ENCODE data around the gene LIPN. TPM values are rescaled to one million over a fixed set of nuclear protein-coding genes. Genes with fewer than 3 reads are reported as not detected.
"Not testable (repeated sequence)": the region's sequence is repeated elsewhere in the genome, so short reads cannot be mapped to it uniquely, and the experiment has no call there.

The LIPN gene
- total RNA-seq, 3 donors from 2014 or later (not counting 1 experiment from before 2014, with no cell fraction given), result 0.66 to 0.83 TPM; not detected in 1

DNA sequence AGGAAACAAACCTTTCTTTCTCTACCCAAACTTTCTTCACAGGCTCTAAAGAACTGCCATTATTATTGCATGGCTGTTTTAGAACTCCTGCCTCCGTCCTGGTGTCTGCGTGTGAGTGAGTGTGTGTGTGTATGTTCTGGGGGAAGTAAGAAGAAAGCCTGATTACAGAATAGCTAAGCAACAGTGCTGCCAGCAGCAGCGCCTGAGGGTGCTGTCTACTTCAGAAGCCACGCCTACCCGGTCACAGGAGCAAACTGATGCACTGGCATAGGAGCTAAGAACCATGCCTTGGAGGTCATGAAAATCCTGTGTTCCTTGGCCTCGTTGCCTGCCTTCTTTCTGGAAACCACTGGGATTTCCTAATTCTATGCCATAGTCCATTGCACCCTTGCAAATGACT, 28.5 kb upstream of the LIPN start:
- Histone ChIP-seq H3K36me3 (ENCODE audit: control insufficient read depth, insufficient read depth, low read length) (no peaks in the 10 kb centered on the region), H3K4me1 (ENCODE audit: control insufficient read depth, insufficient read depth, low read length) (no peaks in the 10 kb centered on the region), H3K9me3 (ENCODE audit: control insufficient read depth, insufficient read depth, low read length) (no peaks in the 10 kb centered on the region), H3K27ac (ENCODE audit: low read length) (no peak overlapping the region), H3K27me3 (ENCODE audit: control insufficient read depth, insufficient read depth, low read length) (no peaks in the 10 kb centered on the region), H3K4me3 (ENCODE audit: low read length) (no peak overlapping the region)
- Mint-ChIP-seq H3K4me3 (no peak overlapping the region), H3K9me3 (no peaks in the 10 kb centered on the region), H3K4me1 (no peaks in the 10 kb centered on the region), H3K27me3 (ENCODE audit: low read depth in 2 of 2) (no peaks in the 10 kb centered on the region), H3K36me3 (no peaks in the 10 kb centered on the region), H3K27ac (no peak overlapping the region)
- WGBS (ENCODE audit: insufficient coverage), result 27% methylated on average over 6 of the region's 6 CpGs
- TF ChIP-seq, protein P1, sequence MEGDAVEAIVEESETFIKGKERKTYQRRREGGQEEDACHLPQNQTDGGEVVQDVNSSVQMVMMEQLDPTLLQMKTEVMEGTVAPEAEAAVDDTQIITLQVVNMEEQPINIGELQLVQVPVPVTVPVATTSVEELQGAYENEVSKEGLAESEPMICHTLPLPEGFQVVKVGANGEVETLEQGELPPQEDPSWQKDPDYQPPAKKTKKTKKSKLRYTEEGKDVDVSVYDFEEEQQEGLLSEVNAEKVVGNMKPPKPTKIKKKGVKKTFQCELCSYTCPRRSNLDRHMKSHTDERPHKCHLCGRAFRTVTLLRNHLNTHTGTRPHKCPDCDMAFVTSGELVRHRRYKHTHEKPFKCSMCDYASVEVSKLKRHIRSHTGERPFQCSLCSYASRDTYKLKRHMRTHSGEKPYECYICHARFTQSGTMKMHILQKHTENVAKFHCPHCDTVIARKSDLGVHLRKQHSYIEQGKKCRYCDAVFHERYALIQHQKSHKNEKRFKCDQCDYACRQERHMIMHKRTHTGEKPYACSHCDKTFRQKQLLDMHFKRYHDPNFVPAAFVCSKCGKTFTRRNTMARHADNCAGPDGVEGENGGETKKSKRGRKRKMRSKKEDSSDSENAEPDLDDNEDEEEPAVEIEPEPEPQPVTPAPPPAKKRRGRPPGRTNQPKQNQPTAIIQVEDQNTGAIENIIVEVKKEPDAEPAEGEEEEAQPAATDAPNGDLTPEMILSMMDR (IDR thresholded peaks at IDR 0.05), result no peak
- intact Hi-C loops (cut with micrococcal nuclease), result no loop called here
- DNase-seq (peak in 1 of 2 donors; percentile 4), ATAC-seq (peak in 1 of 3 donors; percentile 41)

DNA sequence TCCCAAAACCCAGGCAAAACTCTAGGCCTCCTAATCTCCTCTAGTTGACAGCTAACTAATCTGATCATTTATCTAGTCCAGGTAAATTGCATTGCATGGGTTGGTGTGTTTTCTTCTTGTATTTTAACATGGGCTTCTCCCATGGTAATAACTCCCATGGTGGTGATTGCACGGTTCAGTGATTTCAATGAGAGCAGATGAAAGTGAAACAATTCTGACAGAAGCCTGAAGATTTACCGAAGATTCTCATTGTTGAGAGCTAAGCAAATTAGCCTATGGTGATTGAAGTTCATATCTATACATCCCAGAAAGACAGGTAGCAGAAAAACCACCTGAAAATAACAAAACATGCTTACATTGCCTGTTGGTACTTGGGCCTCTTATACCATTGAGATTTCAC, 26.6 kb upstream of the LIPN start:
- H3K4me3 ChIP-seq (ENCODE audit: low read length), result no peak overlapping the region
- Mint-ChIP-seq H3K4me3 (no peak overlapping the region), H3K36me3 (no peaks in the 10 kb centered on the region), H3K9me3 (no peaks in the 10 kb centered on the region), H3K27ac (no peak overlapping the region), H3K4me1 (no peaks in the 10 kb centered on the region), H3K27me3 (ENCODE audit: low read depth in 2 of 2) (peaks cover 0 to 3% of the 10 kb centered on the region in 2 donors)
- H3K4me1 ChIP-seq (ENCODE audit: control insufficient read depth, insufficient read depth, low read length), result no peaks in the 10 kb centered on the region
- H3K27ac ChIP-seq (ENCODE audit: low read length), result no peak overlapping the region
- H3K36me3 ChIP-seq (ENCODE audit: control insufficient read depth, insufficient read depth, low read length), result no peaks in the 10 kb centered on the region
- 60% methylated on average over 2 of the region's 2 CpGs for WGBS (ENCODE audit: insufficient coverage)
- no peaks in the 10 kb centered on the region for H3K27me3 ChIP-seq (ENCODE audit: control insufficient read depth, insufficient read depth, low read length)
- TF ChIP-seq, protein P1 (IDR thresholded peaks at IDR 0.05), result no peak
- no peaks in the 10 kb centered on the region for H3K9me3 ChIP-seq (ENCODE audit: control insufficient read depth, insufficient read depth, low read length)
- intact Hi-C loops (cut with micrococcal nuclease), result no loop called here
- DNase-seq (no peak), ATAC-seq (no peak)

DNA sequence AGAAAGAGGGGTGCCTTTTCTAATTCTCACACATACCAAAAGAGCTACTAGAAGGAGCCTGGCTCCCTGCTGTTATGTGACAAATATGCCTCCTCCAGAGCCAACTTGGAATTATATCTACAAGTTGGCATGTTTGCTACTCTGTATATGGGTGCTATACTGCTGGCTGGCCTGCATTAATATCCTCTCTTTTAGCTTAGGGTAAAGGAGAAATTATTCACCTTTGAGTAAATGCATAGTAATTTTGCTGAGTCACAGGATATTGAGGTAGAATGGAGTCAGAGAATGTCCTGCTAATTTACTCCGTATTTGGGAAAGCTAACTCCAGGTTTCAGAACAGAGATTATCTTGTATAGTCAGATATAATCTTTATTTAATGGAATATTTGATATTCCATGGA, 24.2 kb upstream of the LIPN start:
- Mint-ChIP-seq H3K27ac (no peak overlapping the region), H3K4me1 (no peaks in the 10 kb centered on the region), H3K36me3 (no peaks in the 10 kb centered on the region), H3K9me3 (no peaks in the 10 kb centered on the region), H3K27me3 (ENCODE audit: low read depth in 2 of 2) (peaks cover 0 to 22% of the 10 kb centered on the region in 2 donors), H3K4me3 (no peak overlapping the region)
- no peaks in the 10 kb centered on the region for H3K36me3 ChIP-seq (ENCODE audit: control insufficient read depth, insufficient read depth, low read length)
- H3K4me3 ChIP-seq (ENCODE audit: low read length), result no peak overlapping the region
- no peaks in the 10 kb centered on the region for H3K27me3 ChIP-seq (ENCODE audit: control insufficient read depth, insufficient read depth, low read length)
- intact Hi-C loops (cut with micrococcal nuclease), result no loop called here
- no peaks in the 10 kb centered on the region for H3K9me3 ChIP-seq (ENCODE audit: control insufficient read depth, insufficient read depth, low read length)
- no CpG with 5 or more reads among the region's 1 CpG for WGBS (ENCODE audit: insufficient coverage)
- DNase-seq (no peak), ATAC-seq (no peak)
- no peak overlapping the region for H3K27ac ChIP-seq (ENCODE audit: low read length)
- H3K4me1 ChIP-seq (ENCODE audit: control insufficient read depth, insufficient read depth, low read length), result no peaks in the 10 kb centered on the region
- TF ChIP-seq, protein P1 (IDR thresholded peaks at IDR 0.05), result no peak

DNA sequence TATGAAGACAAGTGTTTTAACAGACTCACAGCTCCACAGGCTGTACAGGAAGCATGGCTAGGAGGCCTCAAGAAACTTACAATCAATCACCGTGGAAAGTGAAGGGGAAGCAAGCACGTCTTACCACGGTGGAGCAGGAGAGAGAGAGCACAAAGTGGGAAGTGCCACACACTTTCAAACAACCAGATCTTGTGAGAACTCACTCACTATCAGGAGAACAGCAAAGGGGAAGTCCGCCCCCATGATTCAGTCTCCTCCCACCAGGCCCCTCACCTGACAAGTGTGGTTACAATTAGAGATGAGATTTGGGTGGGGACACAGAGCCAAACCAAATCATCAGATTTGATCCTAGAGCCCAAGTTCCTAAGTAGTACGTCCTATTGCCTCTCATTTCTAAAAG, 17.9 kb upstream of the LIPN start:
- H3K9me3 Mint-ChIP-seq; DNase-seq; H3K27ac Mint-ChIP-seq; H3K27me3 ChIP-seq (ENCODE audit: control insufficient read depth, insufficient read depth, low read length); H3K27ac ChIP-seq (ENCODE audit: low read length); H3K36me3 ChIP-seq (ENCODE audit: control insufficient read depth, insufficient read depth, low read length); ATAC-seq; H3K4me3 Mint-ChIP-seq; H3K4me3 ChIP-seq (ENCODE audit: low read length); H3K4me1 Mint-ChIP-seq; H3K4me1 ChIP-seq (ENCODE audit: control insufficient read depth, insufficient read depth, low read length); H3K9me3 ChIP-seq (ENCODE audit: control insufficient read depth, insufficient read depth, low read length); intact Hi-C loops (cut with micrococcal nuclease): not testable (repeated sequence)
- H3K36me3 Mint-ChIP-seq, result peaks cover 10% of the 10 kb centered on the region
- peaks cover 5 to 35% of the 10 kb centered on the region in 2 donors for H3K27me3 Mint-ChIP-seq (ENCODE audit: low read depth in 2 of 2)
- 48% methylated on average over 4 of the region's 5 CpGs for WGBS (ENCODE audit: insufficient coverage)
